IMR-90 (cell line): ENCODE data around the gene TOR4A. TPM values are rescaled to one million over a fixed set of nuclear protein-coding genes. Genes with fewer than 3 reads are reported as not detected.

Experiments used
- ATAC-seq: fragments of 200-7000 bp; cut with Tn5 transposase; 2 replicates; pipeline ENCODE4 v1.9.1; 2020; ENCODE audit warnings: low read depth, mild to moderate bottlenecking, moderate library complexity
- BruUV-seq: library from RNA; stranded (reverse); fragments of 400-500 nt; replicated peaks from 2 replicates; lab custom pipeline; 2021; lab: Mats Ljungman, UMichigan
- CTCF ChIA-PET: fragments of 300-600 bp; formaldehyde crosslinking; extraction: SDS; loops from one replicate; lab custom pipeline; 2021; ENCODE audit warnings: antibody characterized with exemption; lab: Yijun Ruan, JAX
- POLR2A ChIA-PET: fragments of 300-600 bp; sonication (Branson Sonifier 250); formaldehyde crosslinking; loops from one replicate; lab custom pipeline; 2022; ENCODE audit warnings: antibody characterized with exemption; ENCODE audit not compliant: unreplicated experiment; lab: Charles Lee
- DNase-seq: peaks from one replicate; pipeline ENCODE4 v3.0.0; 2013
- H2AFZ ChIP-seq: replicated peaks from 2 replicates; pipeline ENCODE3; 2013; ENCODE audit warnings: low read length, mild to moderate bottlenecking; ENCODE audit not compliant: poor library complexity
- H2AK5ac ChIP-seq: 2 replicates; pipeline ENCODE4 v1.6.1; 2013; ENCODE audit warnings: low read depth, low read length, inconsistent platforms
- H2AK9ac ChIP-seq: replicated peaks from 2 replicates; pipeline ENCODE3; 2013; ENCODE audit warnings: mild to moderate bottlenecking, low read depth, low read length, moderate library complexity; ENCODE audit not compliant: poor library complexity
- H2BK120ac ChIP-seq: 2 replicates; pipeline ENCODE4 v1.6.1; 2013; ENCODE audit warnings: low read depth, low read length, inconsistent platforms
- H2BK15ac ChIP-seq: 3 replicates; pipeline ENCODE4 v1.6.1; 2013; ENCODE audit warnings: low read depth, low read length, inconsistent platforms
- H2BK20ac ChIP-seq: 2 replicates; pipeline ENCODE4 v1.6.1; 2013; ENCODE audit warnings: low read depth, mild to moderate bottlenecking, inconsistent platforms, low read length, moderate library complexity
- H2BK5ac ChIP-seq: 2 replicates; pipeline ENCODE4 v1.6.1; 2013; ENCODE audit warnings: mild to moderate bottlenecking, low read depth, low read length, inconsistent platforms; ENCODE audit not compliant: poor library complexity, severe bottlenecking
- H3K14ac ChIP-seq: replicated peaks from 2 replicates; pipeline ENCODE4 v1.6.1; 2013; ENCODE audit warnings: low read depth, low read length, inconsistent platforms
- H3K18ac ChIP-seq: 2 replicates; pipeline ENCODE4 v1.6.1; 2013; ENCODE audit warnings: low read depth, low read length, control low read depth
- H3K23ac ChIP-seq: 2 replicates; pipeline ENCODE4 v1.6.1; 2013; ENCODE audit warnings: low read depth, low read length, inconsistent platforms
- H3K27ac ChIP-seq: 2 replicates; pipeline ENCODE4 v1.5.1; 2013; ENCODE audit warnings: mild to moderate bottlenecking, control low read depth, low read length; ENCODE audit not compliant: insufficient read depth
- H3K27me3 ChIP-seq: 2 replicates; pipeline ENCODE4 v1.6.1; 2013; ENCODE audit warnings: low read length; ENCODE audit not compliant: control insufficient read depth, insufficient read depth
- H3K36me3 ChIP-seq: 2 replicates; pipeline ENCODE4 v1.6.1; 2013; ENCODE audit warnings: low read length, mixed read lengths; ENCODE audit not compliant: control insufficient read depth, insufficient read depth
- H3K4ac ChIP-seq: 2 replicates; pipeline ENCODE4 v1.6.1; 2013; ENCODE audit warnings: low read depth, low read length, inconsistent platforms
- H3K4me1 ChIP-seq: 2 replicates; pipeline ENCODE4 v1.6.1; 2013; ENCODE audit warnings: low read length, mixed read lengths; ENCODE audit not compliant: control insufficient read depth, insufficient read depth
- H3K4me2 ChIP-seq: 2 replicates; pipeline ENCODE4 v1.6.1; 2013; ENCODE audit warnings: low read depth, mild to moderate bottlenecking, control low read depth, low read length, moderate library complexity
- H3K4me3 ChIP-seq: 2 replicates; pipeline ENCODE4 v1.5.1; 2013; ENCODE audit warnings: low read depth, mild to moderate bottlenecking, control low read depth, low read length, moderate library complexity; ENCODE audit not compliant: insufficient read depth
- H3K56ac ChIP-seq: 2 replicates; pipeline ENCODE4 v1.6.1; 2013; ENCODE audit warnings: low read length, inconsistent platforms; ENCODE audit not compliant: insufficient read depth; ENCODE audit errors: extremely low read depth
- H3K79me1 ChIP-seq, 2 experiments: 2 replicates each; pipeline ENCODE4 v1.6.1; 2013; ENCODE audit warnings: low read length in 2 of 2, inconsistent platforms in 1 of 2, low read depth in 1 of 2
- H3K9ac ChIP-seq: 2 replicates; pipeline ENCODE4 v1.6.1; 2013; ENCODE audit warnings: low read depth, low read length, control low read depth
- H3K9me1 ChIP-seq: 2 replicates; pipeline ENCODE4 v1.6.1; 2013; ENCODE audit warnings: low read length, inconsistent platforms; ENCODE audit not compliant: insufficient read depth
- H3K9me3 ChIP-seq: 2 replicates; pipeline ENCODE4 v1.6.1; 2013; ENCODE audit warnings: low read length; ENCODE audit not compliant: control insufficient read depth, insufficient read depth
- H4K20me1 ChIP-seq: 2 replicates; pipeline ENCODE4 v1.6.1; 2013; ENCODE audit warnings: low read length, inconsistent platforms; ENCODE audit not compliant: insufficient read depth
- H4K5ac ChIP-seq: 2 replicates; pipeline ENCODE4 v1.6.1; 2013; ENCODE audit warnings: mild to moderate bottlenecking, low read depth, low read length, control low read depth
- H4K8ac ChIP-seq, 2 experiments: 2 replicates each; pipeline ENCODE4 v1.6.1; 2013; ENCODE audit warnings: low read depth in 2 of 2, low read length in 2 of 2, control low read depth in 1 of 2, inconsistent platforms in 1 of 2
- H4K91ac ChIP-seq: 2 replicates; pipeline ENCODE4 v1.6.1; 2013; ENCODE audit warnings: low read depth, low read length, inconsistent platforms; ENCODE audit not compliant: insufficient read depth
- ELK1 ChIP-seq: fragments of 150-350 bp; IDR thresholded peaks from 2 replicates; pipeline ENCODE4 v1.6.1; 2016; ENCODE audit warnings: low read depth, mild to moderate bottlenecking, low read length, moderate library complexity, borderline replicate concordance
- MAZ ChIP-seq: IDR thresholded peaks from 2 replicates; pipeline ENCODE4 v1.6.1; 2012; ENCODE audit warnings: low read depth, mild to moderate bottlenecking, low read length, improper control_type of control experiment, moderate library complexity, borderline replicate concordance
- NFE2L2 ChIP-seq: fragments of 150-350 bp; IDR thresholded peaks from 2 replicates; pipeline ENCODE4 v1.6.1; 2016; ENCODE audit warnings: low read depth, mild to moderate bottlenecking, low read length
- RCOR1 ChIP-seq: IDR thresholded peaks from 2 replicates; pipeline ENCODE4 v1.6.1; 2012; ENCODE audit warnings: mild to moderate bottlenecking, low read length, improper control_type of control experiment; ENCODE audit not compliant: insufficient replicate concordance
- SMC3 ChIP-seq: fragments of 150-350 bp; IDR thresholded peaks from 2 replicates; pipeline ENCODE4 v1.6.1; 2016; ENCODE audit warnings: low read depth, mild to moderate bottlenecking, antibody characterized with exemption, low read length, moderate library complexity
- USF2 ChIP-seq: fragments of 150-350 bp; IDR thresholded peaks from 2 replicates; pipeline ENCODE4 v1.6.1; 2017; ENCODE audit warnings: mild to moderate bottlenecking, antibody characterized with exemption, low read length, low read depth
- whole genome bisulfite sequencing, 2 experiments: methylation state at CpG; one replicate each; pipeline versions ENCODE4 v1.1.5 to v1.1.7; 2013; ENCODE audit warnings: missing lambda C conversion rate in 2 of 2; ENCODE audit not compliant: insufficient read length in 1 of 2; ENCODE audit errors: extremely low coverage in 2 of 2; 5-methylcytosine and 5-hydroxymethylcytosine counted together
- dilution Hi-C: fragments of 300-500 bp; cut with HindIII; formaldehyde crosslinking; loops from one replicate; pipeline ENCODE4 v1.14.3; 2018; ENCODE audit warnings: low sequenced_read_pairs; ENCODE audit not compliant: unreplicated experiment
- in situ Hi-C: fragments of 300-500 bp; cut with MboI; formaldehyde crosslinking; loops from 3 replicates; pipeline ENCODE4 v1.14.3; 2019; ENCODE audit warnings: low sequenced_read_pairs, inconsistent platforms, mixed read lengths
- intact Hi-C: fragments of 100-400 bp; cut with micrococcal nuclease; formaldehyde crosslinking; loops from 2 replicates; pipeline ENCODE4 v1.10.0; 2022
- polyA plus RNA-seq, 3 experiments: library from polyadenylated mRNA; depleted of rRNA; stranded (reverse); fragments of >200 nt; gene quantifications; 2 replicates each; pipeline ENCODE4 v1.2.3, GENCODE V29; 2012; ENCODE audit warnings: low replicate concordance in 1 of 3
- total RNA-seq: library from RNA; depleted of rRNA; stranded (reverse); fragments of >200 nt; gene quantifications from 2 replicates; pipeline ENCODE4 v1.2.3, GENCODE V29; 2012

TOR4A gene
- total and polyA plus RNA-seq, 2 of the 4 experiments (the other 2 are of a cell fraction) = 9.7 to 22.9 TPM

GRCh38 chr9:137250329-137251193 lies 27.0 kb upstream of the TOR4A start:
- no peak for DNase-seq
- Histone ChIP-seq H2BK120ac (no peak overlapping the region), H4K91ac (no peak overlapping the region), H3K36me3 (no peaks in the 10 kb centered on the region), H3K79me1 (peaks cover 4 to 9% of the 10 kb centered on the region in 2 experiments; a peak in 3 of 4 replicates), H2BK15ac (no peak overlapping the region), H2BK5ac (no peak overlapping the region), H3K4me3 (no peak overlapping the region), H2AK9ac (peak overlapping the region; percentile 72), H3K4me2 (no peak overlapping the region), H3K14ac (no peak overlapping the region), H3K4me1 (peaks cover 6% of the 10 kb centered on the region), H3K23ac (no peak overlapping the region), H3K56ac (no peak overlapping the region), H3K9me3 (no peaks in the 10 kb centered on the region), H3K9ac (no peak overlapping the region), H3K18ac (no peak overlapping the region), H3K27ac (no peak overlapping the region), H3K9me1 (no peaks in the 10 kb centered on the region), H2AK5ac (no peak overlapping the region), H4K5ac (no peak overlapping the region), H4K20me1 (no peaks in the 10 kb centered on the region), H2BK20ac (no peak overlapping the region), H2AFZ (peak overlapping the region; percentile 56), H4K8ac (no peak overlapping the region), H3K4ac (no peak overlapping the region), H3K27me3 (no peaks in the 10 kb centered on the region)
- intact Hi-C loops = no loop called here
- ChIA-PET POLR2A (no interaction called here), CTCF (no interaction called here)
- dilution Hi-C loops = no loop called here
- WGBS, 2 experiments = 71% methylated on average over 7 of the region's 18 CpGs; no CpG with 5 or more reads in 1 of the 2 experiments
- no peak for ATAC-seq
- in situ Hi-C loops = no loop called here
- no TSS peak for BruUV-seq
- TF ChIP-seq USF2 (no peak), NFE2L2 (no peak), RCOR1 (no peak), ELK1 (no peak), MAZ (no peak), SMC3 (no peak)
